Stimulated activated naive CD8-positive, alpha-beta T cell treated with anti-CD3 and anti-CD28 coated beads, Interleukin-15, Interleukin-2, amounts not matched to agents 100 U/mL and 50 U/mL, for 24 hours (primary cell): ENCODE results near the gene PRDM10.
"Not testable (repeated sequence)": the region's sequence is repeated elsewhere in the genome, so short reads cannot be mapped to it uniquely, and the experiment has no call there.

Source experiments
- ATAC-seq: fragments of 150-1000 bp; cut with Tn5 transposase; one replicate; pipeline ENCODE4 v1.10.0; 2021
- DNase-seq: peaks from one replicate; pipeline ENCODE4 v3.0.0; 2021

PRDM10 gene

GRCh38 chr11:129895126-129896041 is 107.3 kb downstream of the PRDM10 start, which contains the start of gene NFRKB:
NFRKB (minus strand) TSS chr11:129895578; CDS start chr11:129892849, 2,729 bp downstream.
- ATAC-seq (peak; percentile 98), DNase-seq (peak; percentile 91)

- peak; percentile 2 for ATAC-seq
- no peak for DNase-seq
Observed at GRCh38 chr11:129894278-129895125, 108.1 kb downstream of the PRDM10 start.

GRCh38 chr11:129888451-129888850 is 114.2 kb downstream of the PRDM10 start:
- DNase-seq (no peak), ATAC-seq (no peak)

- DNase-seq = no peak
- ATAC-seq = no peak
Observed at GRCh38 chr11:129885381-129885780, 117.3 kb downstream of the PRDM10 start.

GRCh38 chr11:129884581-129884980 is 118.1 kb downstream of the PRDM10 start:
- DNase-seq = no peak
- ATAC-seq = no peak

GRCh38 chr11:129881570-129882170 is 121.0 kb downstream of the PRDM10 start:
- DNase-seq = peak; percentile 53

GRCh38 chr11:129880311-129880710 is 122.3 kb downstream of the PRDM10 start:
- no peak for ATAC-seq
- no peak for DNase-seq

More at GRCh38 chr11:129881570-129882170, 121.0 kb downstream of the PRDM10 start:
- peak; percentile 63 for ATAC-seq

GRCh38 chr11:129871914-129872313 is 130.7 kb downstream of the PRDM10 start:
- DNase-seq (no peak), ATAC-seq (no peak)

- ATAC-seq, DNase-seq: not testable (repeated sequence)
Observed at GRCh38 chr11:129868626-129869025, 134.0 kb downstream of the PRDM10 start.

- ATAC-seq = no peak
- no peak for DNase-seq
Observed at GRCh38 chr11:129866311-129866710, 136.3 kb downstream of the PRDM10 start.

- DNase-seq (no peak), ATAC-seq (peak; percentile 61)
Observed at GRCh38 chr11:129865701-129866100, 136.9 kb downstream of the PRDM10 start.

- DNase-seq (no peak), ATAC-seq (no peak)
Observed at GRCh38 chr11:129864811-129865210, 137.8 kb downstream of the PRDM10 start.

- ATAC-seq = no peak
- no peak for DNase-seq
Observed at GRCh38 chr11:129861702-129862522, 140.7 kb downstream of the PRDM10 start.

- ATAC-seq = no peak
- DNase-seq = no peak
Observed at GRCh38 chr11:129856036-129856435, 146.6 kb downstream of the PRDM10 start.

GRCh38 chr11:129855086-129855485 is 147.5 kb downstream of the PRDM10 start:
- ATAC-seq (no peak), DNase-seq (no peak)

- no peak for DNase-seq
Observed at GRCh38 chr11:129854232-129854805, 148.3 kb downstream of the PRDM10 start.

GRCh38 chr11:129853518-129854231 is 149.0 kb downstream of the PRDM10 start:
- ATAC-seq (no peak), DNase-seq (peak; percentile 27)

More at GRCh38 chr11:129854232-129854805, 148.3 kb downstream of the PRDM10 start:
- ATAC-seq = no peak

GRCh38 chr11:129852125-129852740 is 150.4 kb downstream of the PRDM10 start:
- no peak for ATAC-seq
- no peak for DNase-seq
